Measurements from ENCODE around the gene KCNMA1.
"Not testable (repeated sequence)": the region's sequence is repeated elsewhere in the genome, so short reads cannot be mapped to it uniquely, and the experiment has no call there.

KCNMA1 gene

GRCh38 chr10:77524281-77524711 lies 113.3 kb downstream of the KCNMA1 start:
- no peak for TF ChIP-seq Cebpa-rat (IDR thresholded peaks at IDR 0.05)
- H3K9me3 ChIP-seq (replicated peaks in 1 of 11), result no peaks in the 10 kb centered on the region
- H3K27me3 ChIP-seq, result no peaks in the 10 kb centered on the region
- H3K4me1 ChIP-seq, result peaks cover 57 to 84% (median 82%) of the 10 kb centered on the region in 10 experiments
- H4K20me1 ChIP-seq, result no peaks in the 10 kb centered on the region
- no peak overlapping the region; a peak in 1 of 20 replicates for H3K4me3 ChIP-seq
- H3K4me2 ChIP-seq, result peak overlapping the region; percentile 50 to 90 (median 67)
- H3K36me3 ChIP-seq, result no peaks in the 10 kb centered on the region
- H3K27ac ChIP-seq, result peak overlapping the region in 1 of 11 experiments; percentile 31; a peak in 1 of 22 replicates
- H3K9ac ChIP-seq, result peak overlapping the region in 3 of 11 experiments; percentile 5 to 15 (median 15); a peak in 3 of 22 replicates

DNA sequence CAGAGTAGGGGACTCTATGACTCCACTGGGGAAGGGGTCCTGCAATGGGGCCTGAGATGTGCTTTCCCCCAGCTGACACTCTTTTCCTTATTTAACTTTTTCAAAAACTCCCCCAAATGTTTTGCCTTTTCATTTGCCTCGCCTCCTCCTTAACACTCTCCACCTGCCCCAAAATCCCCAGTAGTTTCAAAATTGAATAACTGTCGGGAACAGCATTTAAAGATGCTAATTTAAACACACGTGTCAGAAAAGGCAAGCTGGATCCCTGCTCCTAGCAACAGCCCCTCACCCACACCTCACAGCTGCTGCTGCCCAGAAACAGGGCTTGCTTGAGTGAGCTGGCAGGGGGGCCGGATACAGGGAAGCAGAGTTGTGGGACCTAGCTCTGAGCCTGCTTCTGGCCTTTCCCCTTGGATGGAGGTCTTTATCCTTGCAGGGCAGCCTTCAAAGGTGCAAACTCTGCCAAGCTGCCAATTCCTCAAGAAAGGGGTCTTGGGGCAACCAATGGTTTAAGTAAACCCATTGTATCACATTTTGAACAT lies 115.3 kb downstream of the KCNMA1 start:
- Histone ChIP-seq H3K27ac (no peak overlapping the region), H4K20me1 (peaks cover 0 to 13% (median 0%) of the 10 kb centered on the region in 11 experiments; a peak in 1 of 22 replicates), H3K4me3 (no peak overlapping the region), H3K9me3 (replicated peaks in 1 of 11) (no peaks in the 10 kb centered on the region), H3K36me3 (no peaks in the 10 kb centered on the region), H3K4me2 (peak overlapping the region; percentile 44 to 90 (median 67)), H3K9ac (no peak overlapping the region), H3K27me3 (no peaks in the 10 kb centered on the region), H3K4me1 (peaks cover 41 to 71% (median 65%) of the 10 kb centered on the region in 10 experiments)
- no peak for TF ChIP-seq Cebpa-rat (IDR thresholded peaks at IDR 0.05)

- H3K36me3 ChIP-seq, result no peaks in the 10 kb centered on the region
- no peaks in the 10 kb centered on the region for H3K9me3 ChIP-seq (replicated peaks in 1 of 11)
- peaks cover 0 to 15% (median 0%) of the 10 kb centered on the region in 11 experiments; a peak in 1 of 22 replicates for H4K20me1 ChIP-seq
- no peak overlapping the region for H3K27ac ChIP-seq
- peaks cover 27 to 71% (median 61%) of the 10 kb centered on the region in 10 experiments for H3K4me1 ChIP-seq
- no peak overlapping the region for H3K9ac ChIP-seq
- TF ChIP-seq Cebpa-rat (IDR thresholded peaks at IDR 0.05), result no peak
- peak overlapping the region in 5 of 11 experiments; percentile 65 to 77 (median 67); a peak in 9 of 22 replicates for H3K4me2 ChIP-seq
- H3K4me3 ChIP-seq, result no peak overlapping the region
- H3K27me3 ChIP-seq, result no peaks in the 10 kb centered on the region
Observed at GRCh38 chr10:77520995-77521394, 116.6 kb downstream of the KCNMA1 start.

DNA sequence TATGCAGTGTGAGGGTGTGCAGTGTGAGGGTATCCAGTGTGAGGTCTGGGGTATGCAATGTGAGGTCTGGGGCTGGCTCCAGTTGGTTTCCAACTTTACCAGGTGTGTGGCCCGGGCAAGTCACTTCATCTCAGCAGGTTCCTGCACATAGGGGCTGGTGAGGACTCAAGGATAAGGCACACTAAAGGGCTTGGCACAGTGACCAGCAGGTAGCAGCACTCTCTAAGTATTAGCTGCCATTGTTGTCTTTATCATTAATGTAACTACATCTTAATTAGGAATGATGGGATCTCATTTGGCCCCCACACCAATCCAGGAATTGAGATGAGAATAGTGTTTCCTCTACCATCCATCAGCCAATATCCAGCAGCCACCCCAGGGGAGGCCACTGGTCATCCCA lies 117.3 kb downstream of the KCNMA1 start:
- Histone ChIP-seq H3K27ac (no peak overlapping the region), H3K27me3 (no peaks in the 10 kb centered on the region), H3K4me3 (no peak overlapping the region), H3K4me1 (peaks cover 26 to 71% (median 61%) of the 10 kb centered on the region in 10 experiments), H4K20me1 (peaks cover 0 to 15% (median 0%) of the 10 kb centered on the region in 11 experiments; a peak in 2 of 22 replicates), H3K4me2 (no peak overlapping the region), H3K36me3 (no peaks in the 10 kb centered on the region), H3K9me3 (replicated peaks in 1 of 11) (no peaks in the 10 kb centered on the region), H3K9ac (no peak overlapping the region)
- TF ChIP-seq Cebpa-rat (IDR thresholded peaks at IDR 0.05), result no peak

DNA sequence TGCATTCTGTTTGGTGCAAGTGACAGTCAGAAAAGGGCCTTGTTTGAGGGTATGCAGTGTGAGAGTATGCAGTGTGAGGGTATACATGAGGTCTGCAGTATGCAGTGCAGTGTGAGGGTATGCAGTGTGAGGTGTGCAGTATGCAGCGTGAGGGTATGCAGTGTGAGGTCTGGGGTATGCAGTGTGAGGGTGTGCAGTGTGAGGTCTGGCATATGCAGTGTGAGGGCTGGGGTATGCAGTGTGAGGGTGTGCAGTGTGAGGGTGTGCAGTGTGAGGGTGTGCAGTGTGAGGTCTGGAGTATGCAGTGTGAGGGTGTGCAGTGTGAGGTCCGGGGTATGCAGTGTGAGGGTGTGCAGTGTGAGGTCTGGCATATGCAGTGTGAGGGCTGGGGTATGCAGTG lies 117.8 kb downstream of the KCNMA1 start:
- H3K36me3 ChIP-seq; H3K27me3 ChIP-seq; H3K4me3 ChIP-seq; H3K4me2 ChIP-seq; H3K9ac ChIP-seq; H3K27ac ChIP-seq; H3K9me3 ChIP-seq (replicated peaks in 1 of 11): not testable (repeated sequence)
- peaks cover 0 to 15% (median 0%) of the 10 kb centered on the region in 11 experiments; a peak in 2 of 22 replicates for H4K20me1 ChIP-seq
- peaks cover 30 to 71% (median 61%) of the 10 kb centered on the region in 10 experiments for H3K4me1 ChIP-seq

- H3K27ac ChIP-seq, result no peak overlapping the region
- no peaks in the 10 kb centered on the region for H3K9me3 ChIP-seq (replicated peaks in 1 of 11)
- H3K36me3 ChIP-seq, result no peaks in the 10 kb centered on the region
- TF ChIP-seq Cebpa-rat (IDR thresholded peaks at IDR 0.05), result no peak
- H3K27me3 ChIP-seq, result no peaks in the 10 kb centered on the region
- H3K9ac ChIP-seq, result no peak overlapping the region
- no peak overlapping the region for H3K4me3 ChIP-seq
- H3K4me2 ChIP-seq, result peak overlapping the region in 1 of 11 experiments; percentile 62; a peak in 1 of 22 replicates
- peaks cover 0 to 17% (median 0%) of the 10 kb centered on the region in 11 experiments; a peak in 2 of 22 replicates for H4K20me1 ChIP-seq
- peaks cover 30 to 71% (median 61%) of the 10 kb centered on the region in 10 experiments for H3K4me1 ChIP-seq
Observed at GRCh38 chr10:77518910-77519274, 118.7 kb downstream of the KCNMA1 start.

GRCh38 chr10:77518241-77518909 lies 119.2 kb downstream of the KCNMA1 start:
- Histone ChIP-seq H3K4me2 (peak overlapping the region in 1 of 11 experiments; percentile 62; a peak in 2 of 22 replicates), H3K27ac (no peak overlapping the region), H3K27me3 (no peaks in the 10 kb centered on the region), H3K9me3 (replicated peaks in 1 of 11) (no peaks in the 10 kb centered on the region), H3K36me3 (no peaks in the 10 kb centered on the region), H3K9ac (no peak overlapping the region), H3K4me3 (no peak overlapping the region), H4K20me1 (peaks cover 0 to 22% (median 0%) of the 10 kb centered on the region in 11 experiments; a peak in 2 of 22 replicates), H3K4me1 (peaks cover 30 to 71% (median 61%) of the 10 kb centered on the region in 10 experiments)
- TF ChIP-seq Cebpa-rat (IDR thresholded peaks at IDR 0.05), result no peak

DNA sequence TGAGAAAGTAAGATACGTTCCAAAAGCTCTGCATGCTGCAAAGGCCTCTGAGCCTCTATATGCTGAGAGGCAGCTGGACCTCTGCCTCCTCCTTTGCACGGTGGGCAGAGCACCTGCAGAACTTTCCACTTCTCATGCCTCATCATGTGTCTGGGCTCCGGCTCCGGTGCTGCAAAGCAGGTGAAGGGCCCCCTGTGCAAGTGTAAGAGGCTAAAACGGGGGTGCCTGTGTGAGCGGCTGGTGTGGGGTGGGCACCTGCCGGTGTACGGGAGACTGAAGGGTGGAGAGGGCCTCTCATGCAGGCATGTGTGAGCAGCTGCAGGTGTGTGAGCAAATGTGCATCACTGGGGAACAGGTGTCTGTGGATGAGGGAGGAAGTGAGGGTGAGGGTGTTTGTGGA lies 121.0 kb downstream of the KCNMA1 start:
- H3K36me3 ChIP-seq, result no peaks in the 10 kb centered on the region
- H3K27me3 ChIP-seq, result no peaks in the 10 kb centered on the region
- peak overlapping the region in 8 of 11 experiments; percentile 38 to 83 (median 72); a peak in 13 of 22 replicates for H3K4me2 ChIP-seq
- H3K4me1 ChIP-seq, result peaks cover 23 to 64% (median 50%) of the 10 kb centered on the region in 10 experiments
- H3K27ac ChIP-seq, result no peak overlapping the region
- peaks cover 0 to 22% (median 0%) of the 10 kb centered on the region in 11 experiments; a peak in 2 of 22 replicates for H4K20me1 ChIP-seq
- no peak overlapping the region for H3K9ac ChIP-seq
- H3K9me3 ChIP-seq (replicated peaks in 1 of 11), result no peaks in the 10 kb centered on the region
- TF ChIP-seq Cebpa-rat (IDR thresholded peaks at IDR 0.05), result no peak
- H3K4me3 ChIP-seq, result no peak overlapping the region

GRCh38 chr10:77514870-77515269 lies 122.7 kb downstream of the KCNMA1 start:
- Histone ChIP-seq H4K20me1 (peaks cover 0 to 22% (median 0%) of the 10 kb centered on the region in 11 experiments; a peak in 2 of 22 replicates), H3K4me1 (peaks cover 23 to 57% (median 46%) of the 10 kb centered on the region in 10 experiments)

More at GRCh38 chr10:77514870-77515269, 122.7 kb downstream of the KCNMA1 start:
- no peak for TF ChIP-seq Cebpa-rat (IDR thresholded peaks at IDR 0.05)
- Histone ChIP-seq H3K4me2 (peak overlapping the region; percentile 44 to 92 (median 67); a peak in 20 of 22 replicates), H3K27ac (no peak overlapping the region; a peak in 1 of 22 replicates), H3K9ac (peak overlapping the region in 1 of 11 experiments; percentile 22; a peak in 1 of 22 replicates), H3K27me3 (no peaks in the 10 kb centered on the region), H3K9me3 (replicated peaks in 1 of 11) (no peaks in the 10 kb centered on the region), H3K4me3 (no peak overlapping the region), H3K36me3 (no peaks in the 10 kb centered on the region)

Data from BLaER1 treated with 17β-estradiol and CSF1 and Interleukin-3, amounts not matched to agents 10 nM and 100 nM (cell line).